ENCODE data around the gene RAB4A.

Gene RAB4A, protein sequence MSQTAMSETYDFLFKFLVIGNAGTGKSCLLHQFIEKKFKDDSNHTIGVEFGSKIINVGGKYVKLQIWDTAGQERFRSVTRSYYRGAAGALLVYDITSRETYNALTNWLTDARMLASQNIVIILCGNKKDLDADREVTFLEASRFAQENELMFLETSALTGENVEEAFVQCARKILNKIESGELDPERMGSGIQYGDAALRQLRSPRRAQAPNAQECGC

DNA sequence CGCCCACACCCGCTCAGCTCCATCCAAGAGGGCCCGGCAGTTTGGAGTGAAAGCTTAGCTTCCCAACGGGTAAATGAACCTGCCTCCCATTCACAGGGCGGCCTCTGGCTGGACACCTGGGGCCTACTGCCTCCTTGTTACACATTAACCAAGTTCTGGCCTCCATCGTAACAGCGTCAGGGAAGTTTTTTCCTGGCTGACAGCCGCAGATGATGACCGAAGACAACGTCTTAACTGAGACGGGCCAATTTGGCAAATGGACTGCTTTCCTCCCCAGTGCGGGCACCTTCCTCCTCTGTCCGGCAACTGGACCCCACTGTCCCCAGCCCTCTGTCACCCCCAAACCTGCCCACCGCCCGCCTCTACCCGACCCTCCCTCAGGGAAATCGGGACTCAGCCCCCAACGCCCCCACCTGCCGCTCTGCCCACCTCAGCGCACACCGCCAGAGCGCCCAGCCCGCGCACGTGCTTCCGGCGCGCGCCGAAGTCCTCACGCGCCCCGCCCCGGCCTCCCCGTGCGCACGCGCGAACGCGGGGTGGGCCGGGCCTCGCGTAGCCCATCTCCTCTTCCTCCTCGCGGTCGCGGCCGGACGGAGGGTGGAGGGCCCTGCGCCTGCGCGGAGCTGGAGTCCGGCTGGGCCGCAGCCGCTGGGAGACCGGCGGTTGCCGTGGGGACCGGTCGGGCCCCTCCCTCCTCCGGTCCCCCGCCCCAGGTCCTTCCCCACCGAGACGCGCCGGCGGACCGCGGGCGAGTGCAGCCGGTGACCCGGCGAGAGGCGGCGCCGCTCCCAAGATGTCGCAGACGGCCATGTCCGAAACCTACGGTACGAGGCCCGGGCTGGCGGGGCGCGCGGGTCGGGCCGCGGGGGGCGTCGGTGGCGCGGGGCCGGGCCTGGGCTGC is at the start of gene RAB4A:
RAB4A (plus strand) TSS at position 565 of the 901 bp plus-strand sequence; CDS start at position 794, 229 bp downstream.
- DNase-seq (ENCODE audit: low read depth) = peak; percentile 84

DNA sequence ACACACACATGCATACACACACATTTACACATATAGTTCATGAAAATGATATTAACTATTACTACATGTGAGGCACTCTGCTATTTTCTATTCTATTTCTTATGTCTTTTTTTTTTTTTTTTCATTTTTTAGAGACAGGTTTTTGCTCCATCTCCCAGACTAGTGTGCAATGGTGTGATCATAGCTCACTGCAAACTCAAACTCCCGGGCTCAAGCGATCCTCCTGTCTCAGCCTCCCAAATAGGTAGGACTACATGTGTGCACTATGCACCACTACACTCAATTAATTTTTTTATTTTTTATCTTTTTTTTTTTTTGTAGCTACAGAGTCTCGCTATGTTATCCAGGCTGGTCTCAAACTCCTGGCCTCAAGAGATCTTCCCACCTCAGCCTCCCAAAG is 48.8 kb upstream of the RAB4A start:
- DNase-seq (ENCODE audit: low read depth) = no peak

DNA sequence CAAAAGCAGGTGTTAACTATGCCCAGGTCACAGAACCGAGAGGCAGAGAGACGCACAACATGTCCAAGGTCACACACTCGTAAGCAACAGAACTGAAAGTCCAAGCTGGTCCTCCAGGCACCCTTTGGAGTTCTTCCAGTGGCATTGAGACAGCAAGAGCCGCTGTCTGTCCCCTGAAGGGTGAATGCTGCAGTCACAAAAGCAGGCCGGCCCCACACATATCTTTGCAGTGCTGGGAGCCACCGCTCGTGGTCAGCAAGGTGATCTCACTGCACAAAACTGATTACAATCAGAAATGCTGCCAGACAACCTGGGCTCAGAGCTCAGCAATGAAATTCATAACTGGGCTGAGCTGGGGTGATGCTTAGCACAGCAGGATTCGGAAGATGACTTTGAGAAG is 47.4 kb upstream of the RAB4A start:
- no peak for DNase-seq (ENCODE audit: low read depth)

DNA sequence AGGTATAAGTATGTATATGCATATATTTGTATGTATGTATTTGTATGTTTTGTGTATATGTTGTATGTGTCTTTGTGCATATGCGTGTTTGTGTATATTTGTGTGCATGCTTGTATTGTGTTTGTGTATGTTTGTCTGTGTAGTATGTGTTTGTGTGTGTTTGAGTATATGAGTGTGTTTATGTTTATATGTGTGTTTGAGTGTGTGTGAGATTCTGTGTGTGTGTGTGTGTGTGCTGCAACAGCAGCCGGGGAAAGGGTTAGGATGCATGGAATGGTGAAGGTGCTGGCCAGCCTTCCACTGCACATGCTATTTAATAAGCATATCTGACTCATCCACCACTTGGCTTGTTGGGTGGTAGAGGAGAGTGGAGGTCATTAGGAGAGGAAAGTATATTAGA is 46.6 kb upstream of the RAB4A start:
- DNase-seq (ENCODE audit: low read depth) = peak; percentile 31

DNA sequence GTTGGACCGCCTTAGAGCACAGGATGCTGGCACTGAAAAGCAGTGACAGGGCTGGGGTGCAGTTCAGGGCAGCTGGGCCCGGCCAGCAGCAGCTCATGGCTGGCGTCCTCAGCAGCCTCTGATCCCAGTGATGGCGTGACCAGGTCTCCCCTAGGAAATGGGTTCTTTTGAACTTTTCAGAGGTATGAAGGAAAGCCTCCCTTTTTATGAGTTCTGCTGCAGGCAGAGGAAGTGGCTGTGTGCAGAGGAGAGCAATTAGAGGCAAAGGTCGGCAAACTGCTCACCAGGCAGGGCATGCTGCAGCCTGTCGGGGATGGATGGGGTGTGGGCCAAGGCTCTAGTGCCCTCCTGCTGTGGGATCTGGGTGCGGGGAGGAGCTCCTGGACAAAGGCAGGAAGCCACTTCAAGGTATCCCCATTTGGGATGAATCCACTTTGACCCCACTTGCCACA is 45.6 kb upstream of the RAB4A start:
- no peak for DNase-seq (ENCODE audit: low read depth)

DNA sequence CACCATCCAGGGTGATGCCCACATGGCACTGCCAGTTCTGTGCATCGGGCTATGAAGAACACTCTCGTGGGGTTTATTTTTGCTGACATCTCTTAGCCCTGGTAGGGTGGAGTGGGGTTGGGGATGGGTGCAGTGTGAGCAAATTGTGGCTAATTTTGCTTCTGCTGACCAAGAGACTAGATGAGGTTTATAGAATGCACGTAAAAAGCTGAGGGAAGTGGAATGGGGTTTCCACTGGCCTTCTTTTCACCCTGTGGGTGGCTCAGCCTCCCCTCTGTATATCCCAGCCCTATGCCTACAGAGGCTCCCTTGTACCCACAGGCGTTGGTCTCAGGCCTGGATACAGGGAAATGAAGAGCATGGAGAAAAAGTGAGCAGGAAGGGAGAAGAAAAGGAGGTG is 44.1 kb upstream of the RAB4A start:
- no peak for DNase-seq (ENCODE audit: low read depth)

DNA sequence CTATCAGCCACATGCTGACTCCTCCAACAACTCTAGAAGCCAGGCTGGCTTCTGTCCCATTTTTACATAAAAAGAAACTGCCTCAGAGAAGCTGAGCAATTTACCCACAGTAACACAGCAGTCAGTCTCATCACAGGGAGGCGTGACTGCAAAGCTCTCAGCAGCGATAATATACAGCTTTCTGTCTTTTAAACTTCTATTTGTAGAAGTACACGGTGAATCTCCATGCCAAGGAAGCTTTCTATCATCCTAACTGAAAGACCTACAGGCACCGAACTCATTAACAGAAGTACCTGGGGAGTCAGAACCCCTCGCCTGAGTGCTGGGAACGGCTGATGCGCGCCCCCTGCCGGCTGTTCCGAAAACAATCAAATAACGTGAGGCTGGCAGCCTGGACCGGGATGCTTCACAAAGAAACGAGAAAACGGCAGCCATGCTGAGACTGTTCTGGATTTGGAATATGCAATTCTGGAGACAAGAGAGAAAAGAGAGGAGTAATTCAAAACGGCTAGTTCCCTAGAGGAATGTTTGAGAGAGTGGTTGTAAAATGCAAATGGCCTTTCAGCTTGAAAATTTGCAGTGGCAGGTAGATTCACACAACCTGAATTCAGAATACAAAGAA is 43.5 kb upstream of the RAB4A start:
- peak; percentile 46 for DNase-seq (ENCODE audit: low read depth)

DNA sequence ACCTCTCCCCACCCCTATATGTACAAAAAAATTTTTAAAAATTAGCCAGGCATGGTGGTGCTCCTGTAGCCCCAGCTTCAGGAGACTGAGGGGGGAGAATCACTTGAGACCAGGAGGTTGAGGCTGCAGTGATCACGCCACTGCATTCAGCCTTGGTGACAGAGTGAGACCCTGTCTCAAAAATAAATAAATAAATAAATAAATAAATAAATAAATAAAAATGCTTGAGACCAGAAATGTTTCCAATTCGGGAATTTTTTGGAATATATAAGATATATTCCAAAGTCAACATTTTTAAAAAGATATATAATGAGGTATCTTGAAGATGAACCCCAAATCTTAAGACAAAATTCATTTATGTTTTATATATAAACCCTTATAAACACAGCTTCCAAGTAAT is 42.4 kb upstream of the RAB4A start:
- DNase-seq (ENCODE audit: low read depth) = no peak

DNA sequence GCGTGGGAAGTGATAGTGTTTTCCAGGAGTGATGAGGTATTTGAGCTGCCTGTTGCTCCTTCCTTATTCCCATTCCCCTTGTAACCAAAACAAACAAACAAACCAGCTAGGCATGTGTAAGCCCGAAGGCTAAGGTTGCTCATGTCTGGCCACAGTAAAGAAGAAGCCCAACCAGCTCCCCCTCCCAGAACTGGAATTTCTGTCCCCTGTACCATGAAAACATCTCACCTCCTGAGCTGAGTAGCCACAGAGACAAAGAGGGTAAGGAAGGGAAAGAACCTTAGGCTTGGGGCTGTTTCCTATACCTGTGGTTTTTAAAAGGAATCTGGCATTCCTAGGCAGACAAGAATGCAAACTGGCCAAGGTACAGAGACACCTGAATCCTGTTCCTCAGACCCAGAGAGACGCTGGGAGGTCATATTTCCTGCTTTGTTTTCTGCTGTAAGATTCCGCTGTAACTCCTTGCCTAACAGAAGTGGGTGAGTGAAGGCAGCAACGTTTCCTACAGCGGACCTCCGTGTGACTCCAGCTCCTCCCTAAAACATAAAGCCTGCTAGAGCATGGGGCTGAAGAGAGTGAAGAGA is 41.7 kb upstream of the RAB4A start:
- no peak for DNase-seq (ENCODE audit: low read depth)

DNA sequence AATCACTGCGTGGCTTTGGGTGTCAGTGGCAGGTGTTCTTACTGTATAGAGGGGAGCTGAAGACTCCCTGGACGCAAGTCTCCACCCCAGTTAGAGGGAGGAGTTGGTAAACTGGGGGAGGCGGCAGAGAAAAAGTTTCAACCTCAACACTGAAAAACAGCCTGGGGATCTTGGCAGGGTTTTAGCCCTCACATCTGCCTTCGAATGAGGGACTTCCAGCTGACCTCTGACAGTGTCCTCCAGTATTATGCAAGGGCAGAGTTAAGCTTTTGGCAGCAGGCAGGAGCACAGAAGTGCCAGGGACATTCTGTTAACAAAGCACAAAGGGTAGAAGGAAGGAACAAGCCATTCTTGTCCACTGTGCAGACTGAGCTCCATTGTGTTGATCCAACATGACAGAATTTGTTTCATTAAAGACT is 41.2 kb upstream of the RAB4A start:
- peak; percentile 84 for DNase-seq (ENCODE audit: low read depth)

DNA sequence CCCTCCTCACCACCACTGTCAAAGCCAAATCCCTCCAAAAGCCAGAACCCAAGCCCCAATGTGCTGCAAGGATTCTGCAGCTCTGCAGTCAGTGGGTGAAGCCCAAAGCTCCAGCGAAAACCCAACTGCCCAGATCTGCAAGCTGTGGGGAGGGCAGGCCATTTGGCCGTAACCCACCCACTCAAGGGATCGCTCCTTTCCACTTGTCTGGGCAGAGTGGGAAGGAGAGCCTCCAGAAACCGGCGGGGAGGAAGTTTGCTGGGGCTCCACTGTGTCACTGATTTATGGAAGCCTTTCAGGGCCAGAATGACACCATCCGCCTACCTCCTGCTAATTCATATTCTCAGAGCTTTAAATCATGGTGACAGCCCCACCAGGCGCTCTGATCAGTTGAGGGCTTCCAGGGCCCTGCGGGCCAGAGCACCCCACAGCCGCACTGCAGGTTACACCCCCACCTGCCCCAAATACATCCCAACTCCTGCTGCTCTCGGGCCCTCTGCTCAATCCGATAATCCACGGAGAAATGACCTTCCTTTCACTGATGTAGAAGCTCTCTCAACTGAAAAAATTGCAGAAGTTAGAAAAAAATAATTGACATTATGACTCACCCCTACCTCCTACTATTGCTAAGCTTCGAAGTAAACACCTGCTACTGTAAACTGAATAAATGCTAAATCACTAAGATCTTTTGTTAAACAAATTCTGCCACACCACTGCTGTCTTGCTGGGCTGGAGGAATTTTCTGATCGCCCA is 40.6 kb upstream of the RAB4A start:
- DNase-seq (ENCODE audit: low read depth) = no peak

DNA sequence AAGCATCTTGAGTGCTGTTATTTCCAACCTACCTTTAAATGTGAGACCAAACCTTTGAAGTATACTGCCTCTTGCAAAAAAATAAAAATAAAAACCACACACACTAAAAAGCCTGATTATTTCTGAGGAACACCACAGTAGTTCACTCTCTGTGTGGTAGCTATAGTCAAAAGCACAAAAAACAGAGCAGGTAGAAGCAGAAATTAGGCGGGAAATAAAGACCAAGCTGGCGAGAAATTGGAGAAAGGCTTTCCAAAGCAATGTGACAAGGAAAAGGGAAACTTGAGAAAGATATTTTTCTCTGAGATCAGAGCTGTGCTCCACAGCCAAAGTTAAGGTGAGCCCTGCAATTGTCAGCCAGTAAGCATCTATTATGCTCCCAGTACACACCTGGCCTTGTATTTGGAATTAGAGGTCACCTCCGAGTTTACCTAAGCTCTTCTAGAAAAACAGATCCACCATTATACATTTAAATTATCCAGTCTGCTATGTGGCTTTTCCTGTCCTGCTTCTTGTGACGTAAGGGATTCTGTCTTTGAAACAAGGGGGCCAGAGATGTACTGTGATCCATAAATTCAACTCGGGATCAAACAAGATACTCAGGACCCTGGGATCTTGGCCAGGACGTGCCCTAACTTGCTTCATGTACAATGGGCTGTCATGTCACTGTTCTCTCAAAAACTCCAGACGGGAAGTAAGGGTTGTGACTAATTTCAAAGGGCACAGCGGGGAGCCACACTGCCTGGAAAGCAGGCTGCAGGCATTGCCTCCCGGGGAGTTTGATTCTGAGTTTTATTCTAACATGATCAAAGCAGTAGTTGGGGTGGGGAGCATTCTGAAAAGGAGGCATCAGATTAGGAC is 39.8 kb upstream of the RAB4A start:
- no peak for DNase-seq (ENCODE audit: low read depth)

DNA sequence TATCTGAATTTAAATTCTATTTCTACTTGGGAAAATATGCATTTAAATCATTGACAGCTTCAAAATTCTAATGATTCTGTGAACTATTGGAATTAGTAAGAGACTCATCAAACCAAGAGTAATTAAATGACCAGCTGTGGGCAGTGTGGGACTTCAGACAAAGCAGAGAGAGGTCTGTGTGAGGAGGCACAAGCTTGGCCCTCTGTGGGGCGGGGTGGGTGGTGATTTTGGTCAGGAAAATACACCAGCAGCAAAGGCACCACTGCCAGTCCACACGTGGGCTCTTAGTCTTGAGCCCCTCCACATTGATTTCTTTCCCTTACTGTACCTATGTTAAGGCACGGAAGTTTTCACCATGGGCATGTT is 39.2 kb upstream of the RAB4A start:
- DNase-seq (ENCODE audit: low read depth) = no peak

DNA sequence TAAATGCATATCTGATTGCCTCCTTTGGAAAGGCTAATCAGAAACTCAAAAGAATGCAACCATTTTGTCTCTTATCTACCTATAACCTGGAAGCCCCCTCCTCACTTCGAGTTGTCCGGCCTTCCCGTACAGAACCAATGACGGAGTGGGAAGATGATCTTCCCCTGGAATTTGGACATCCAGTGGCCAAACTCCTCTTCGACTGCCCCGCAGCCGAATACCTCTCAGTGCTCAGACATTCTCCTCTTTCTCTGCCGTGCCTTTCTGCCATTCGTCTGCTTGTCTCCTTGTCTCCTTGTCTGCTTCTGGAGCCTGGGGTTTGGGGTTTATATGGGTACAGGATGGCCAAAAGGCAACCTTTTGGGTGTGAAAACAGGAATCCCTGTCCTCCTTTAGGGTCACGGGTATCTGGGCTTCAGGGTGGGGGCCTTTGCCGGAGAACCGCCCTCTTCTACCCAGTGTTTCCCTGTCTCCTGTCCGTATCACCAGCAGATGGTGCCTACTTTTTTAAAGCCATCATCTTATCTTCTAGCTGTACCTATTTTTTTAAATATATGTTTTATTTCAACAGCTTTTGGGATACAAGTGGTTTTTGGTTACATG is 35.9 kb upstream of the RAB4A start:
- no peak for DNase-seq (ENCODE audit: low read depth)

DNA sequence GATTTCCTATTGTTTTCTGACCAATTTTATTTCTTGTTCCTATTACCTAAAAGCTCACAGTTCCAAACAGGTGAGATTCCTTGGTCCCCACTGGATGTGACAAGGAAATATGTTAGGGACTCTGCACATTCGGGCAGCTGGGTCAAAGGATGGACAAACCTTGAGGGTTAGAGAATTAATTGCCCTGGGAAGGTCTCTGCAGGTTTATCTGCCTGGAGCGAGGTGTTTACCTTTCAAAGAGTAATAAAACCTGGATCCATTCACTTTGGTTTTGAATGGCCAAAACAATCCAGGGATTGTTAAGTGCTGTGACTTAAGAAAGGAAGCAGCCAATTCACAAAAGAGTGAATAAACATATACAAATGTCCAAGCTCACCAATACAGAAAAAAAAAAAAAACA is 33.6 kb upstream of the RAB4A start:
- no peak for DNase-seq (ENCODE audit: low read depth)

DNA sequence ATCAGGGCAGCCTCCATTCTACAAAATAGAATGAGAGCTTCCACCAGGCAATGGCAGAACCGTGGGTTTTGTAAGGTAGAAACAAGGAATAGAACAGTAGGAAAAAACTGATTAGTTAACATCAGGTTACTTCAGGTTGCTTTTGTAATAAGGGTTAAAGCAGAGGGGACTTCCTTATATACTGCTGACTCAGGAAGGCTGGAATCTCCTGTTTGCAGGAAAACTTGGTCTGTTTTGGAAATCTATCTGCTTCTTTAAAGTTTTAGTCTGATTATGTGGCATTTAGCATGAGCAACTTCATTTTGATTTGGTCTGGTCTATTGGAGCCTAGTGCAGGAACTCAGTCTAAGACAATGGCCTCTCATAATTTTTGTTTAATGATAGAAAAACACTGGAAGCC is 32.7 kb upstream of the RAB4A start:
- no peak for DNase-seq (ENCODE audit: low read depth)

DNA sequence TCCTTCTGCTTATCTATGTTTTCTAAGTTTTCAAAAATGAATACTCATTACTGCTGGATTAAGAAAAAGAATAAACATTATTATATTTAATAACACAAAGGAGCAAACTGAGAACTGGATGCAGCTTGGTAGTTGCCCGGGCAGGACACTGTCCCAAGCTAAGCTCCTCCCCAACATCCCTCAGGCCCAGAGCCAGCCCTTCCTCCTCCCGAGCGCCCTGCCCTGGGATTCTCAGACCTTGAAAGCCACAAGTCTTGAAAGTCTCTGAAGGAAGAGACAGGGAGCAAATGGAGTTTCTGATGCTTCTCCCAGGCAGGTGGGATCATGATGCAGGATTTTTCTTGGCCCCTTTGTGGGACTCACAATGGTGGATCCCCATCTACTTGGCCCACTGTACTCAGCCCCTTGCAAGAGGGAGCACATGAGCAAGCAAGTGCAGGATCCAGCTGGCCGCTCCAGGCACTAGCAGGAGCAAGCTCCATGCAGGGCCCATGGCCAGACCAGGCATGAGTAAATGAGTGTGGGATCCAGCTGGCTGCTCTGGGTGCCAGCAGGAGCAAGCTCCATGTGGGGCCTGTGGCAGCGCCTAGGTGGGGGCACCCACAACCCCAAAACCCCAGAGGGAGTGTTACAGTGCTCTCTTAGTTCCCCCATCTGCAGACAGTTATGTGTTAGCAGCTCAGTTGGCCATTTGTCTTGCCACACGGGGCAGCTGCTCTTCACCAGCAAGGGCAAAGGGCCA is 32.1 kb upstream of the RAB4A start:
- peak; percentile 36 for DNase-seq (ENCODE audit: low read depth)

DNA sequence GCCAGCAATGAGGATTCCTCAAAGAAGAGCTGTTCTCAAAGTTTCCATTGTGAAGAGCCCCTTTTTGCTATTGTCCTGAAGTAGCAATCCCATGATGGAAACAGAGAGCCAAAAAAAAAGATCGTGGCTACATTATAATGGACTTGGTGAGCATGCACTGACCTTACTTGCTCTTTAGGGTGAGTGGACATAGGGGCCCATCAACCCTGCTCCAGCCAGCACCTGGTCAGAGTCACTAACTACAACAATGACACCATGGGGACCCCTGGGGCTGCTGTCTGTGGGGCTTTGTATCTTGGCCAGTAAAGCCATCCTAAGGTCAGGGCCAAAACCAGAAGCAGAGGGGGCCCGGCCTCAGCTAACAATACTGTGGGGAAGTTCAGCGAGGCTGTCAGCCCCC is 30.4 kb upstream of the RAB4A start:
- DNase-seq (ENCODE audit: low read depth) = no peak

DNA sequence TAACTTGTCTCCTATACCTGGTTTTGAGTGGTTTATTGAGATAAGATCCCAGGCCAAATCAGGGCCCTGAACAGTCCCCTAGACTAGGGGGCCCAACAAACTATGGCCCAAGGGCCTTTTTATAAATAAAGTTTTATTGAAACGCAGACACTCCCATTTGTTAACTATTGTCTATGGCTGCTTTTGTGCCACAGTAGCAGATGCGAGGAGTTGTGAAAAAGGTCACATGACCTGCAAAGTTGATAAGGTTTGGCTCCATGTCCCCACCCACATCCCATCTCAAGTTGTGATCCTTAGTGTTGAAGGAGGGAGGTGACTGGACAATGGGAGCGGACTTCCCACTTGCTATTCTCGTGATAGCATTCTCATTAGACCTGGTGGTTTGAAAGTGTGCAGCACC is 29.5 kb upstream of the RAB4A start:
- no peak for DNase-seq (ENCODE audit: low read depth)

DNA sequence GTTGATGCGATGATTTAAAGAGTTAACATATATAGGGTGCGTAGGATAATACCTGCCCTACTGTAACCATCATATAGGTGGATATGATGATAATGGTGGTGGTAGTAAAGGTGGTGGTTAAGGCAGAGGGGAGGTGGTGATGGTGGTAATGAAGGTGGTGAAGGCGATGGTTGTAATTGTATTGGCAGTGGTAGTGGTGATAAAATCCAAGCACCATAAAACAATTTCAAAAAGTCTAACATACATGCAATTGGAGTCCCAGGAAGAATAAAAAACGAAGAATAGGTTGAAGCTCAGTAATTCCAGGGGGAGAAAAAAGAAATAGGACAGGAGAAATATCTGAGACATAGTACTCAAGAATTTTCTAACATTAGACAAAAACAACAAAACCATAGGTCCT is 27.3 kb upstream of the RAB4A start:
- DNase-seq (ENCODE audit: low read depth) = no peak

Data from fibroblast of gingiva (primary cell).